Measurements from ENCODE around the gene KCNIP1. TPM values are rescaled to one million over a fixed set of nuclear protein-coding genes. Genes with fewer than 3 reads are reported as not detected.

The KCNIP1 gene
- polyA plus RNA-seq, 3 donors, result not detected

DNA sequence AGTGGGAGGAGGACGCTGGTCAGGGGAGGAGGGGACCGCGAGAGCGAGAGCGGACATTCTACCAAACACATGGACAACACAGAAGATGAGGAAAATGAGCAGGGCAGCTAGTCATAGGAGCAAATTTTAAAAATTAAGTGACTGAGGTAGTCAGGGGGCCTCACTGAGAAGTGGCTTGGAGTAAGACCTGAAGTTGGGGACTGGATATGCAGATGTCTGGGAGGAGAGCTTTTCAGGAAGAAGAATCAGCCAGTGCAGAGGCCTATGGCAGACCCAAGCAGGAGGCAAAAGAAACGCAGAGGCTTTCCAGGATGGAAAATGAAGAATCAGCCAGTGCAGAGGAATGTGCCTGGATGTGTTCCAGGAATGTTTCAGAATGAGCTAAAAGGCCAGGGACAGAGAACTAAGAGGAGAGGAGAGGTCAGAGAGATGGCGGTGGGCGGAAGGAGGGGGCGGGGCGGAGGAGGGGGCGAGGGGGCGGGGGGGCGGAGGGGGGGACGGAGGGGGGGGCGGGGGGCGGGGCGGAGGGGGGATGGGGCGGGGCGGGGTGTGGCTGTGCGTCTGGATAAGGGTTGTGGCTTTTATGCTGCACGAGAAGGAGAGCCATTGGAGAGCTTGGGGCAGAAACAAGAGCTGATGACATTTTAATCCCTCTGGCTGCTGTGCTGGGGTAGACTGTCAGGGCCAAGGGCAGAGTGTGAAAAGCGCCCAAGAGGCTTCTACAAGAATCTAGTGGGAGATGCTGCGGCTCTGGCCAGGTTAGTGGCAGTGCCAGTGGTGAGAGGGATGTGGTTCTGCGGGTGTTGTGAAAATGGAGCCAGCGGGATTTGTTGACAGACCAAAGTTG is 129.6 kb downstream of the KCNIP1 start:
- H3K4me3 Mint-ChIP-seq, result peak overlapping the region; percentile 52 to 76
- Histone ChIP-seq H3K27me3 (ENCODE audit: control insufficient read depth in 2 of 2, insufficient read depth in 2 of 2, low read length in 2 of 2) (peaks cover 0 to 6% of the 10 kb centered on the region in 2 donors), H3K9me3 (replicated peaks in 1 of 2; ENCODE audit: control insufficient read depth in 1 of 2, insufficient read depth in 1 of 2, low read length in 2 of 2) (no peaks in the 10 kb centered on the region), H3K27ac (ENCODE audit: low read depth in 1 of 2, low read length in 2 of 2) (no peak overlapping the region), H4K20me1 (ENCODE audit: insufficient read depth, low read length) (no peaks in the 10 kb centered on the region), H3K36me3 (replicated peaks in 1 of 2; ENCODE audit: control insufficient read depth in 1 of 2, insufficient read depth in 2 of 2, low read length in 2 of 2) (no peaks in the 10 kb centered on the region), H2AFZ (ENCODE audit: insufficient read depth, low read depth, low read length, poor library complexity, severe bottlenecking) (no peak overlapping the region), H3K4me2 (replicated peaks; ENCODE audit: extremely low read depth, low read length, poor library complexity, severe bottlenecking) (peak overlapping the region; percentile 58), H3K9ac (ENCODE audit: insufficient read depth, low read length, poor library complexity, severe bottlenecking) (no peak overlapping the region), H3K4me3 (replicated peaks in 1 of 3; ENCODE audit: low read depth in 2 of 3, low read length in 3 of 3) (peak overlapping the region in 1 of 3 experiments; percentile 30), H3K79me2 (ENCODE audit: insufficient read depth, low read length) (no peaks in the 10 kb centered on the region), H3K4me1 (ENCODE audit: control insufficient read depth in 1 of 2, insufficient read depth in 2 of 2, low read length in 2 of 2) (peaks cover 12% of the 10 kb centered on the region in 2 donors)
- no peak for DNase-seq
- H3K27me3 Mint-ChIP-seq (ENCODE audit: low read depth in 3 of 3), result peaks cover 12 to 28% (median 21%) of the 10 kb centered on the region in 3 donors
- intact Hi-C loops (cut with micrococcal nuclease), result loop anchor here (2.0 to 10.0 kb wide), 3 partner anchors 199 to 409 kb away; no protein-coding TSS in a partner anchor
- H3K9me3 Mint-ChIP-seq, result no peaks in the 10 kb centered on the region
- peaks cover 20% of the 10 kb centered on the region for H3K4me1 Mint-ChIP-seq
- TF ChIP-seq, protein P1, sequence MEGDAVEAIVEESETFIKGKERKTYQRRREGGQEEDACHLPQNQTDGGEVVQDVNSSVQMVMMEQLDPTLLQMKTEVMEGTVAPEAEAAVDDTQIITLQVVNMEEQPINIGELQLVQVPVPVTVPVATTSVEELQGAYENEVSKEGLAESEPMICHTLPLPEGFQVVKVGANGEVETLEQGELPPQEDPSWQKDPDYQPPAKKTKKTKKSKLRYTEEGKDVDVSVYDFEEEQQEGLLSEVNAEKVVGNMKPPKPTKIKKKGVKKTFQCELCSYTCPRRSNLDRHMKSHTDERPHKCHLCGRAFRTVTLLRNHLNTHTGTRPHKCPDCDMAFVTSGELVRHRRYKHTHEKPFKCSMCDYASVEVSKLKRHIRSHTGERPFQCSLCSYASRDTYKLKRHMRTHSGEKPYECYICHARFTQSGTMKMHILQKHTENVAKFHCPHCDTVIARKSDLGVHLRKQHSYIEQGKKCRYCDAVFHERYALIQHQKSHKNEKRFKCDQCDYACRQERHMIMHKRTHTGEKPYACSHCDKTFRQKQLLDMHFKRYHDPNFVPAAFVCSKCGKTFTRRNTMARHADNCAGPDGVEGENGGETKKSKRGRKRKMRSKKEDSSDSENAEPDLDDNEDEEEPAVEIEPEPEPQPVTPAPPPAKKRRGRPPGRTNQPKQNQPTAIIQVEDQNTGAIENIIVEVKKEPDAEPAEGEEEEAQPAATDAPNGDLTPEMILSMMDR (IDR thresholded peaks at IDR 0.05), result peak; percentile 59
- H3K36me3 Mint-ChIP-seq, result no peaks in the 10 kb centered on the region
- WGBS (ENCODE audit: insufficient coverage), result 7% methylated on average over 7 of the region's 25 CpGs
- H3K27ac Mint-ChIP-seq, result peak overlapping the region in 3 of 7 donors; percentile 39 to 75 (median 58)

GRCh38 chr5:170634256-170634990 is 130.6 kb downstream of the KCNIP1 start:
- Histone ChIP-seq H3K9ac (ENCODE audit: insufficient read depth, low read length, poor library complexity, severe bottlenecking) (no peak overlapping the region), H3K27me3 (ENCODE audit: control insufficient read depth in 2 of 2, insufficient read depth in 2 of 2, low read length in 2 of 2) (peaks cover 0 to 6% of the 10 kb centered on the region in 2 donors), H3K36me3 (replicated peaks in 1 of 2; ENCODE audit: control insufficient read depth in 1 of 2, insufficient read depth in 2 of 2, low read length in 2 of 2) (no peaks in the 10 kb centered on the region), H3K27ac (ENCODE audit: low read depth in 1 of 2, low read length in 2 of 2) (no peak overlapping the region), H3K79me2 (ENCODE audit: insufficient read depth, low read length) (no peaks in the 10 kb centered on the region), H3K4me3 (replicated peaks in 1 of 3; ENCODE audit: low read depth in 2 of 3, low read length in 3 of 3) (no peak overlapping the region), H2AFZ (ENCODE audit: insufficient read depth, low read depth, low read length, poor library complexity, severe bottlenecking) (no peak overlapping the region), H3K9me3 (replicated peaks in 1 of 2; ENCODE audit: control insufficient read depth in 1 of 2, insufficient read depth in 1 of 2, low read length in 2 of 2) (no peaks in the 10 kb centered on the region), H3K4me1 (ENCODE audit: control insufficient read depth in 1 of 2, insufficient read depth in 2 of 2, low read length in 2 of 2) (peaks cover 12% of the 10 kb centered on the region in 2 donors), H3K4me2 (replicated peaks; ENCODE audit: extremely low read depth, low read length, poor library complexity, severe bottlenecking) (no peak overlapping the region), H4K20me1 (ENCODE audit: insufficient read depth, low read length) (no peaks in the 10 kb centered on the region)
- Mint-ChIP-seq H3K36me3 (no peaks in the 10 kb centered on the region), H3K4me1 (peaks cover 23% of the 10 kb centered on the region), H3K27me3 (ENCODE audit: low read depth in 3 of 3) (peaks cover 12 to 29% (median 22%) of the 10 kb centered on the region in 3 donors), H3K4me3 (no peak overlapping the region), H3K9me3 (no peaks in the 10 kb centered on the region), H3K27ac (no peak overlapping the region)
- 100% methylated on average over 3 of the region's 6 CpGs for WGBS (ENCODE audit: insufficient coverage)
- TF ChIP-seq, protein P1 (IDR thresholded peaks at IDR 0.05), result no peak
- intact Hi-C loops (cut with micrococcal nuclease), result loop anchor here (5.0 to 10.0 kb wide), 2 partner anchors 407 to 410 kb away; no protein-coding TSS in a partner anchor
- DNase-seq, result no peak
